ENCODE measurements around the gene INPP5A.

- TF ChIP-seq POLR2A (IDR thresholded peaks at IDR 0.05; ENCODE audit: low read length): no peak
- no peak for TF ChIP-seq GATA1 (IDR thresholded peaks at IDR 0.05; ENCODE audit: low read depth, low read length)
Observed at GRCh38 chr10:132560241-132560731, 22.7 kb downstream of the INPP5A start.

All from erythroblast (primary cell).